Lung (tissue), 12 donors: ENCODE results near the gene LMBR1. TPM values are rescaled to one million over a fixed set of nuclear protein-coding genes. Genes with fewer than 3 reads are reported as not detected.

ENCODE experiments used
- ATAC-seq: fragments of 200-7000 bp; cut with Tn5 transposase; one replicate; pipeline ENCODE4 v1.9.1; 2020; ENCODE audit warnings: moderate number of reproducible peaks; ENCODE audit not compliant: insufficient read depth, low FRiP score
- DNase-seq, 3 donors: peaks; one replicate each; pipeline ENCODE4 v3.0.0-alpha.2; 2013 to 2017
- H3K27ac ChIP-seq, 2 donors: one replicate each; pipeline ENCODE4 v1.5.1; 2013; ENCODE audit warnings: mild to moderate bottlenecking in 2 of 2, moderate library complexity in 2 of 2, control low read depth in 1 of 2, inconsistent platforms in 1 of 2, low read depth in 1 of 2, low read length in 1 of 2
- H3K27me3 ChIP-seq, 3 donors: one replicate each; pipeline ENCODE4 v1.5.1; 2013; ENCODE audit warnings: low read length in 2 of 3; ENCODE audit not compliant: control insufficient read depth in 3 of 3, insufficient read depth in 3 of 3
- H3K36me3 ChIP-seq, 4 donors: one replicate each; pipeline ENCODE4 v1.5.1; 2013; ENCODE audit warnings: low read length in 4 of 4, mild to moderate bottlenecking in 1 of 4, moderate library complexity in 1 of 4; ENCODE audit not compliant: control insufficient read depth in 4 of 4, insufficient read depth in 4 of 4
- H3K4me1 ChIP-seq, 5 donors: one replicate each; pipeline ENCODE4 v1.5.1; 2013; ENCODE audit warnings: low read length in 5 of 5, mild to moderate bottlenecking in 2 of 5, moderate library complexity in 1 of 5; ENCODE audit not compliant: control insufficient read depth in 5 of 5, insufficient read depth in 5 of 5
- H3K4me3 ChIP-seq: one replicate; pipeline ENCODE4 v1.5.1; 2013; ENCODE audit warnings: mild to moderate bottlenecking, control low read depth, moderate library complexity
- H3K9ac ChIP-seq, 2 donors: one replicate each; pipeline ENCODE4 v1.5.1; 2013; ENCODE audit warnings: low read length in 2 of 2, control low read depth in 1 of 2; ENCODE audit not compliant: insufficient read depth in 1 of 2
- H3K9me3 ChIP-seq, 4 donors: one replicate each; pipeline ENCODE4 v1.5.1; 2013; ENCODE audit warnings: low read length in 3 of 4, mild to moderate bottlenecking in 1 of 4, moderate library complexity in 1 of 4; ENCODE audit not compliant: control insufficient read depth in 4 of 4, insufficient read depth in 3 of 4
- WGBS, 2 donors: extraction: QIAGEN DNeasy Blood & Tissue Kit; methylation state at CpG; one replicate each; pipeline ENCODE4 v1.1.7; 2013; 5-methylcytosine and 5-hydroxymethylcytosine counted together
- polyA plus RNA-seq, 2 donors: library from polyadenylated mRNA; stranded (reverse); fragments of 200-250 nt; gene quantifications; one replicate each; pipeline ENCODE4 v1.2.1, GENCODE V29; 2013
- total RNA-seq, 2 donors: library from RNA; depleted of rRNA in 1 of 2; stranded (reverse); fragments of >200 nt in 1 of 2; gene quantifications; one replicate each; pipeline ENCODE4 v1.2.1, GENCODE V29; 2014 to 2021
- TF ChIP-seq, protein P1 (sequence below): IDR thresholded peaks from 2 replicates; pipeline ENCODE4 v1.5.1; 2012; ENCODE audit warnings: mild to moderate bottlenecking; ENCODE audit errors: control extremely low read depth, extremely low read depth
- donor health status: control.
- donor health status: control.
- donor health status: Bipolar disorder and iron deficiency.
- donor health status: healthy.
- donor health status: DM: yes; HTN: yes; CAD: no.

Gene LMBR1
- total and polyA plus RNA-seq, 4 donors: 9.7 to 119 (median 45.0) TPM

GRCh38 chr7:156773966-156774365, 119.0 kb downstream of the LMBR1 start:
- peaks cover 0 to 6% (median 0%) of the 10 kb centered on the region in 4 donors for H3K9me3 ChIP-seq
- H3K4me1 ChIP-seq: no peaks in the 10 kb centered on the region
- H3K4me3 ChIP-seq: no peak overlapping the region
- DNase-seq (no peak), ATAC-seq (no peak)
- WGBS, 2 donors: 98 to 100% methylated on average over 1 of the region's 1 CpG
- H3K27me3 ChIP-seq: no peaks in the 10 kb centered on the region
- no peak overlapping the region for H3K27ac ChIP-seq
- peaks cover 0 to 2% (median 0%) of the 10 kb centered on the region in 4 donors for H3K36me3 ChIP-seq
- TF ChIP-seq, protein P1, sequence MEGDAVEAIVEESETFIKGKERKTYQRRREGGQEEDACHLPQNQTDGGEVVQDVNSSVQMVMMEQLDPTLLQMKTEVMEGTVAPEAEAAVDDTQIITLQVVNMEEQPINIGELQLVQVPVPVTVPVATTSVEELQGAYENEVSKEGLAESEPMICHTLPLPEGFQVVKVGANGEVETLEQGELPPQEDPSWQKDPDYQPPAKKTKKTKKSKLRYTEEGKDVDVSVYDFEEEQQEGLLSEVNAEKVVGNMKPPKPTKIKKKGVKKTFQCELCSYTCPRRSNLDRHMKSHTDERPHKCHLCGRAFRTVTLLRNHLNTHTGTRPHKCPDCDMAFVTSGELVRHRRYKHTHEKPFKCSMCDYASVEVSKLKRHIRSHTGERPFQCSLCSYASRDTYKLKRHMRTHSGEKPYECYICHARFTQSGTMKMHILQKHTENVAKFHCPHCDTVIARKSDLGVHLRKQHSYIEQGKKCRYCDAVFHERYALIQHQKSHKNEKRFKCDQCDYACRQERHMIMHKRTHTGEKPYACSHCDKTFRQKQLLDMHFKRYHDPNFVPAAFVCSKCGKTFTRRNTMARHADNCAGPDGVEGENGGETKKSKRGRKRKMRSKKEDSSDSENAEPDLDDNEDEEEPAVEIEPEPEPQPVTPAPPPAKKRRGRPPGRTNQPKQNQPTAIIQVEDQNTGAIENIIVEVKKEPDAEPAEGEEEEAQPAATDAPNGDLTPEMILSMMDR: no peak
- H3K9ac ChIP-seq: no peak overlapping the region

DNA sequence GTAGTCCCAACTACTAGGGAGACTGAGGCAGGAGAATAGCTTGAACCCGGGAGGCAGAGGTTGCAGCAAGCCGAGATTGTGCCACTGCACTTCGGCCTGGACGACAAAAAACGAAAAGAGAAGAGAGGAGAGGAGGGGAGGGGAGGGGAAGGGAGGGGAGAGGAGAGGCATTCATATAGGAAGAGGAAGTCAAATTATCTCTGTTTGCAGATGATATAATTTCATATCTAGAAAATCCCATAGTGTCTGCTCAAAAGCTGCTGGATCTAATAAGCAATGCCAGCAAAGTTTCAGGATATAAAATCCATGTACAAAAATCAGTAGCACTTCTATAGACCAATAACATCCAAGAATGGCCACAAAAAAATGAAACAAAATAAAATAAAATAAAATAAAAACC, 120.3 kb downstream of the LMBR1 start:
- Histone ChIP-seq H3K27ac (no peak overlapping the region), H3K4me1 (no peaks in the 10 kb centered on the region), H3K9me3 (peaks cover 0 to 6% (median 0%) of the 10 kb centered on the region in 4 donors), H3K36me3 (peaks cover 0 to 2% (median 0%) of the 10 kb centered on the region in 4 donors), H3K4me3 (no peak overlapping the region), H3K27me3 (no peaks in the 10 kb centered on the region), H3K9ac (no peak overlapping the region)
- 51 to 65% methylated on average over 5 of the region's 5 CpGs for WGBS, 2 donors
- no peak for ATAC-seq
- DNase-seq: no peak
- TF ChIP-seq, protein P1: no peak

DNA sequence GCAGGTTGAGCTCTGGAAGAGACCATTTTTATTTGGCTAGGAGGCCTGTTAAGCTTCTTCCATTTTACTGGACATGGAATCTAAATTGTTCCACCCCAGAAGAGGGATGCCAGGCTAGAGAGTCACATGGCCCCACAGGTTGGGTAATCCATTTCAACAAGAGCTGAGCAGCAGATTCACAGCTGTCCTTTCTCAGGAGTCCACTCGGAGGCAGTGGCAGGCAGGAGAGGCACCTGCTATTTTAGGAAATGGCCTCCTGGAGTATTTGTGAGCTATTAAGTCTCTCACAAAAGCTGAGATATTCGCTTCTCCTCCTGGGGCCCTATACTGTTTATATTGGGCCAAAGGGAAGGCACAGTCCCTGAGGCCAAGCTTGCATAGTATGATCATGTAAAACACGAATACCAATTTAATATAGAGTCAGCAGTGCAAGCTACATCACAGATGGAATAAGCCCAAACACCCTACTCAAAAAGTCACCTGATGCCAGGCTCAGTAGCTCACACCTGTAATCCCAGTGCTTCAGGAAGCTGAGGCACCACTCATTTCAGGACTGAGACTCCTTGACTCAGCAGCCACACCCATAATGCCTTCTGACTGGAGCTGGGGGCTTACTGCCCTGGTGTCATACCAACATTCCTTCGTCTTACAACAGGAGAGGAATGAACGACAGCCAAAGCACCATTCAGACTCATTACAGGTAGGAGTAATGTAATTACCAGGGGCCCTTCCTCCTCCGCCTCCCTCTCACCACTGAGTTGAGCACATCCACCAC, 124.1 kb downstream of the LMBR1 start:
- DNase-seq (no peak), ATAC-seq (peak; percentile 34)
- TF ChIP-seq, protein P1: no peak
- no peak overlapping the region for H3K27ac ChIP-seq
- peaks cover 0 to 1% (median 0%) of the 10 kb centered on the region in 5 donors for H3K4me1 ChIP-seq
- peaks cover 0 to 4% (median under 1%) of the 10 kb centered on the region in 4 donors for H3K36me3 ChIP-seq
- 75 to 90% methylated on average over 6 of the region's 6 CpGs for WGBS, 2 donors
- H3K27me3 ChIP-seq: no peaks in the 10 kb centered on the region
- no peak overlapping the region for H3K9ac ChIP-seq
- no peak overlapping the region for H3K4me3 ChIP-seq
- H3K9me3 ChIP-seq: peaks cover 0 to 6% (median 0%) of the 10 kb centered on the region in 4 donors
